ENCODE results near the gene MRPL40. TPM values are rescaled to one million over a fixed set of nuclear protein-coding genes. Genes with fewer than 3 reads are reported as not detected.

Gene MRPL40
- total and polyA plus RNA-seq, 10 of the 15 experiments (the other 5 are each of a cell fraction or from before 2014, with no cell fraction given): 41.2 to 207 (median 69.1) TPM

GRCh38 chr22:19478045-19478900 is 45.9 kb downstream of the MRPL40 start (continued):
- TF ChIP-seq BCL3 (IDR thresholded peaks at IDR 0.05; ENCODE audit: borderline replicate concordance, insufficient read depth, low read depth, low read length, poor library complexity, severe bottlenecking) (no peak), TBL1XR1 (IDR thresholded peaks at IDR 0.05; ENCODE audit: low read depth, low read length) (no peak), BACH1 (IDR thresholded peaks at IDR 0.05; ENCODE audit: borderline replicate concordance) (no peak), RB1 (IDR thresholded peaks at IDR 0.05; ENCODE audit: borderline replicate concordance) (no peak), DPF2 (IDR thresholded peaks at IDR 0.05) (no peak)
- TF ChIP-seq, protein P1, sequence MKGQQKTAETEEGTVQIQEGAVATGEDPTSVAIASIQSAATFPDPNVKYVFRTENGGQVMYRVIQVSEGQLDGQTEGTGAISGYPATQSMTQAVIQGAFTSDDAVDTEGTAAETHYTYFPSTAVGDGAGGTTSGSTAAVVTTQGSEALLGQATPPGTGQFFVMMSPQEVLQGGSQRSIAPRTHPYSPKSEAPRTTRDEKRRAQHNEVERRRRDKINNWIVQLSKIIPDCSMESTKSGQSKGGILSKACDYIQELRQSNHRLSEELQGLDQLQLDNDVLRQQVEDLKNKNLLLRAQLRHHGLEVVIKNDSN (IDR thresholded peaks at IDR 0.05; ENCODE audit: borderline replicate concordance, extremely low read length, insufficient read depth, low read depth, low read length): no peak

GRCh38 chr22:19478901-19479354 is 46.6 kb downstream of the MRPL40 start, which contains the start of gene UFD1:
TSS of gene UFD1 (minus strand) at chr22:19479193. CDS start at chr22:19479085, 108 bp downstream.
- peak within 1 kb of the TSS; percentile 85 for H3K4me2 ChIP-seq (ENCODE audit: control insufficient read depth, insufficient read depth)
- FAIRE-seq: no peak
- peaks cover 39% of the 10 kb centered on the region for H3K79me2 ChIP-seq (ENCODE audit: control insufficient read depth, insufficient read depth, low read length)
- H3K36me3 ChIP-seq (ENCODE audit: control insufficient read depth in 2 of 2, insufficient read depth in 2 of 2, low read length in 1 of 2): peaks cover 5 to 10% of the 10 kb centered on the region in 2 experiments; a peak in 3 of 4 replicates
- ATAC-seq: peak; percentile 82
- intact Hi-C loops (cut with micrococcal nuclease; ENCODE audit: unreplicated experiment) (loop anchor here (1.0 to 10.0 kb wide), 4 partner anchors 30 to 184 kb away; partner anchors contain the start of genes CLTCL1 and MRPL40), in situ Hi-C loops (cut with MboI) (no loop called here)
- H3K4me3 ChIP-seq: peak within 1 kb of the TSS; percentile 97
- CTCF ChIA-PET: interaction anchor here (1.0 to 3.2 kb wide), 9 partner anchors 45 to 335 kb away, joined by 3 to 36 read pairs (median 5); partner anchors contain the start of genes ESS2 and SLC25A1
- BruUV-seq (replicated peaks): no TSS peak
- no peaks in the 10 kb centered on the region for H3K9me3 ChIP-seq (replicated peaks; ENCODE audit: control insufficient read depth, insufficient read depth, low read length)
- no peak for DNase-seq (ENCODE audit: low read depth, low spot score)
- RAD21 ChIA-PET (ENCODE audit: unreplicated experiment): interaction anchor here (1.0 to 3.6 kb wide), 9 partner anchors 48 to 361 kb away, joined by 3 to 25 read pairs (median 4); partner anchors contain the start of genes ESS2, HIRA, MRPL40 and SLC25A1
- 2% methylated on average over 27 of the region's 42 CpGs for WGBS (ENCODE audit: insufficient coverage, insufficient replicate concordance, low lambda C conversion rate, missing lambda C conversion rate)
- no peaks in the 10 kb centered on the region for H3K27me3 ChIP-seq (replicated peaks in 1 of 2; ENCODE audit: control insufficient read depth in 2 of 2, insufficient read depth in 2 of 2, low read length in 1 of 2)
- POLR2A ChIA-PET: interaction anchor here (0.7 to 1.5 kb wide), 7 partner anchors 28 to 304 kb away, joined by 3 to 4 read pairs (median 3); partner anchors contain the start of genes C22orf39 and MRPL40
- peak within 1 kb of the TSS; percentile 80 for H3K9ac ChIP-seq (ENCODE audit: control insufficient read depth, insufficient read depth, low read length)
- peak within 1 kb of the TSS; percentile 97 for H2AFZ ChIP-seq (ENCODE audit: control insufficient read depth, low read depth, low read length)
- SMC1A ChIA-PET (ENCODE audit: uncharacterized antibody, unreplicated experiment): interaction anchor here (1.0 to 3.8 kb wide), 6 partner anchors 23 to 300 kb away, joined by 3 to 19 read pairs (median 4); partner anchors contain the start of gene SLC25A1
- H3K27ac ChIP-seq (ENCODE audit: control insufficient read depth, insufficient read depth): peak within 1 kb of the TSS; percentile 97
- no peaks in the 10 kb centered on the region; the same call in 1 of the 2 replicates for H4K20me1 ChIP-seq (ENCODE audit: control insufficient read depth, insufficient read depth)
- H3K4me1 ChIP-seq (ENCODE audit: control insufficient read depth, insufficient read depth, low read length): no peaks in the 10 kb centered on the region
- TF ChIP-seq MXI1 (IDR thresholded peaks at IDR 0.05; ENCODE audit: low read depth, low read length) (peak; percentile 68; the same call in 1 of the 2 replicates), BCLAF1 (IDR thresholded peaks at IDR 0.05) (peak; percentile 96), ELK1 (IDR thresholded peaks at IDR 0.05; ENCODE audit: low read depth, low read length) (peak; percentile 98), DPF2 (IDR thresholded peaks at IDR 0.05) (0 out of 2 replicates have a peak, but pooled peaks have one; percentile 45), PKNOX1 (IDR thresholded peaks at IDR 0.05) (peak; percentile 69), RB1 (IDR thresholded peaks at IDR 0.05; ENCODE audit: borderline replicate concordance) (peak; percentile 77; the same call in 1 of the 2 replicates)
